Heart right ventricle (tissue), 16 donors: Measurements from ENCODE around the gene IQGAP2. TPM values are rescaled to one million over a fixed set of nuclear protein-coding genes. Genes with fewer than 3 reads are reported as not detected.

ENCODE experiments used
- ATAC-seq, 8 donors: fragments of 200-7000 bp; cut with Tn5 transposase; one replicate each; pipeline ENCODE4 v1.9.1; 2020; ENCODE audit warnings: mild to moderate bottlenecking in 8 of 8, moderate library complexity in 8 of 8, moderate number of reproducible peaks in 1 of 8
- DNase-seq, 2 donors: peaks; one replicate each; pipeline ENCODE4 v3.0.0-alpha.2; 2020
- H3K27ac ChIP-seq, 10 donors: fragments of 200-600 bp; sonication (generic) in 2 of 10; one replicate each; pipeline versions ENCODE4 v1.5.0 to v1.8.0; 2020 to 2022; ENCODE audit warnings: mild to moderate bottlenecking in 3 of 10
- H3K27me3 ChIP-seq, 7 donors: fragments of 200-600 bp; one replicate each; pipeline ENCODE4 v1.8.0; 2021 to 2022; ENCODE audit warnings: mild to moderate bottlenecking in 2 of 7
- H3K36me3 ChIP-seq, 9 donors: fragments of 200-600 bp; sonication (generic) in 1 of 9; one replicate each; pipeline versions ENCODE4 v1.5.0 to v1.8.0; 2020 to 2022; ENCODE audit warnings: mild to moderate bottlenecking in 2 of 9
- H3K4me1 ChIP-seq, 9 donors: fragments of 200-600 bp; sonication (generic) in 1 of 9; one replicate each; pipeline versions ENCODE4 v1.5.0 to v1.8.0; 2020 to 2022; ENCODE audit warnings: mild to moderate bottlenecking in 4 of 9
- H3K4me3 ChIP-seq, 10 donors: fragments of 200-600 bp; sonication (generic) in 2 of 10; one replicate each; pipeline versions ENCODE4 v1.5.0 to v1.8.0; 2020 to 2022; ENCODE audit warnings: mild to moderate bottlenecking in 7 of 10, moderate library complexity in 2 of 10
- H3K9me3 ChIP-seq, 11 donors: fragments of 200-600 bp in 10 of 11; sonication (generic) in 2 of 11; one replicate each; pipeline versions ENCODE4 v1.5.0 to v1.8.0; 2013 to 2022; ENCODE audit warnings: mild to moderate bottlenecking in 2 of 11, control low read depth in 1 of 11, moderate library complexity in 1 of 11
- CTCF ChIP-seq, 9 donors: fragments of 200-600 bp; sonication (generic) in 2 of 9; IDR thresholded peaks; one replicate each; pipeline versions ENCODE4 v1.5.0 to v1.8.0; 2021 to 2022; ENCODE audit warnings: antibody characterized with exemption in 9 of 9, mild to moderate bottlenecking in 5 of 9, moderate library complexity in 1 of 9
- WGBS, 2 donors: extraction: QIAGEN DNeasy Blood & Tissue Kit; methylation state at CpG; one replicate each; pipeline ENCODE4 v1.1.7; 2013; ENCODE audit warnings: inconsistent platforms in 1 of 2; 5-methylcytosine and 5-hydroxymethylcytosine counted together
- intact Hi-C, 10 donors: fragments of 100-400 bp; cut with DNase I; formaldehyde crosslinking; loops; one replicate each; pipeline versions ENCODE4 v1.11.1 to v1.14.2; 2022
- polyA plus RNA-seq, 2 donors: library from polyadenylated mRNA; stranded (reverse); fragments of 200-250 nt; gene quantifications; one replicate each; pipeline ENCODE4 v1.2.3, GENCODE V29; 2013
- total RNA-seq, 10 donors: library from RNA; stranded (reverse); fragmentation: NEBNext Ultra II Directional in 3 of 10; extraction: Animal tissue kit (Norgen Biotek cat#: 25700) in 3 of 10; gene quantifications; one replicate each; pipeline versions ENCODE4 v1.2.1 to v1.2.4, GENCODE V29; 2021 to 2023
- donor health status: Arrhythmogenic right ventricular cardiomyopathy.
- donor health status: ischemic (EF 13 %, LVEDD 7.1; RV severe dilation, severe dysfunction).
- donor health status: healthy with polysubstance abuse.
- donor health status: DM: no; HTN: yes; CAD: no.
- donor health status: DM: no; HTN: no; CAD: no.
- donor health status: ischemic (EF 25% LVEDD 6.9; RV normal size, moderate dysfunction).
- donor health status: ischemic (EF 25% LVEDD 5.7; RV mildly dilated, moderate dysfunction).
- donor health status: healthy.
- donor health status: DM: yes; HTN: yes; CAD: no.
- donor health status: Ischemic cardiomyopathy.
- donor health status: ischemic (EF 35%, LVEDD 5.7; RV mildly dilated, moderate dysfunction).
- donor health status: nonischemic (EF 11% LVEDD 7.7; RV severe dilation, severe dysfunction).
- donor health status: DM: yes; HTN: yes; CAD: no.
- donor health status: PGD.
- donor health status: ischemic (EF 29% LVEDD 5.4; RV normal size, mild dysfunction).
- donor health status: nonischemic (EF 23%, LVEDD 6.1; RV moderate dilation, normal function).

Gene IQGAP2
- total and polyA plus RNA-seq, 12 donors = 2.5 to 22.3 (median 5.0) TPM

- peaks cover 0 to 10% (median 0%) of the 10 kb centered on the region in 9 donors for H3K4me1 ChIP-seq
- H3K27ac ChIP-seq = no peak overlapping the region
- H3K4me3 ChIP-seq = no peak overlapping the region
- H3K9me3 ChIP-seq = no peaks in the 10 kb centered on the region
- no peak for TF ChIP-seq CTCF (IDR thresholded peaks at IDR 0.05)
- 58% methylated on average over 2 of the region's 2 CpGs for WGBS, 2 donors
- no peaks in the 10 kb centered on the region for H3K27me3 ChIP-seq
- intact Hi-C loops = no loop called here
- ATAC-seq (no peak), DNase-seq (no peak)
- H3K36me3 ChIP-seq = no peaks in the 10 kb centered on the region
Measured at GRCh38 chr5:76371960-76372322, 31.1 kb upstream of the IQGAP2 start.

GRCh38 chr5:76372323-76373054 lies 30.6 kb upstream of the IQGAP2 start:
- H3K4me3 ChIP-seq = no peak overlapping the region
- WGBS, 2 donors = 58 to 63% methylated on average over 11 of the region's 11 CpGs
- H3K27me3 ChIP-seq = no peaks in the 10 kb centered on the region
- peaks cover 0 to 10% (median 0%) of the 10 kb centered on the region in 9 donors for H3K4me1 ChIP-seq
- H3K36me3 ChIP-seq = no peaks in the 10 kb centered on the region
- ATAC-seq (peak in 1 of 8 donors; percentile 74), DNase-seq (no peak)
- no peaks in the 10 kb centered on the region for H3K9me3 ChIP-seq
- intact Hi-C loops = no loop called here
- no peak overlapping the region for H3K27ac ChIP-seq
- TF ChIP-seq CTCF (IDR thresholded peaks at IDR 0.05) = no peak

GRCh38 chr5:76376148-76376865 lies 26.8 kb upstream of the IQGAP2 start:
- TF ChIP-seq CTCF (IDR thresholded peaks at IDR 0.05) = no peak
- no peak overlapping the region for H3K27ac ChIP-seq
- intact Hi-C loops = no loop called here
- H3K4me1 ChIP-seq = peaks cover 0 to 10% (median 0%) of the 10 kb centered on the region in 9 donors
- no peak for DNase-seq
- no peak for ATAC-seq
- WGBS, 2 donors = 83 to 89% methylated on average over 3 of the region's 3 CpGs
- H3K27me3 ChIP-seq = no peaks in the 10 kb centered on the region
- no peak overlapping the region for H3K4me3 ChIP-seq
- no peaks in the 10 kb centered on the region for H3K36me3 ChIP-seq
- no peaks in the 10 kb centered on the region for H3K9me3 ChIP-seq

GRCh38 chr5:76376866-76377230 lies 26.2 kb upstream of the IQGAP2 start:
- no peaks in the 10 kb centered on the region for H3K27me3 ChIP-seq
- H3K36me3 ChIP-seq = no peaks in the 10 kb centered on the region
- intact Hi-C loops = no loop called here
- DNase-seq (no peak), ATAC-seq (no peak)
- no peaks in the 10 kb centered on the region for H3K9me3 ChIP-seq
- TF ChIP-seq CTCF (IDR thresholded peaks at IDR 0.05) = no peak
- WGBS, 2 donors = 76 to 78% methylated on average over 3 of the region's 3 CpGs
- no peak overlapping the region for H3K4me3 ChIP-seq
- H3K4me1 ChIP-seq = peaks cover 0 to 7% (median 0%) of the 10 kb centered on the region in 9 donors
- no peak overlapping the region for H3K27ac ChIP-seq
